SK-N-MC (cell line): ENCODE measurements around the gene LY6G5C.

Source experiments
- EZH2 ChIP-seq: fragments of 200-600 bp; sonication (generic); IDR thresholded peaks from one replicate; pipeline ENCODE4 v1.6.1; 2017; ENCODE audit warnings: antibody characterized with exemption
- POLR2AphosphoS5 ChIP-seq: IDR thresholded peaks from 2 replicates; pipeline ENCODE4 v1.6.1; 2012; ENCODE audit warnings: mild to moderate bottlenecking, low read depth, low read length, borderline replicate concordance

DNA sequence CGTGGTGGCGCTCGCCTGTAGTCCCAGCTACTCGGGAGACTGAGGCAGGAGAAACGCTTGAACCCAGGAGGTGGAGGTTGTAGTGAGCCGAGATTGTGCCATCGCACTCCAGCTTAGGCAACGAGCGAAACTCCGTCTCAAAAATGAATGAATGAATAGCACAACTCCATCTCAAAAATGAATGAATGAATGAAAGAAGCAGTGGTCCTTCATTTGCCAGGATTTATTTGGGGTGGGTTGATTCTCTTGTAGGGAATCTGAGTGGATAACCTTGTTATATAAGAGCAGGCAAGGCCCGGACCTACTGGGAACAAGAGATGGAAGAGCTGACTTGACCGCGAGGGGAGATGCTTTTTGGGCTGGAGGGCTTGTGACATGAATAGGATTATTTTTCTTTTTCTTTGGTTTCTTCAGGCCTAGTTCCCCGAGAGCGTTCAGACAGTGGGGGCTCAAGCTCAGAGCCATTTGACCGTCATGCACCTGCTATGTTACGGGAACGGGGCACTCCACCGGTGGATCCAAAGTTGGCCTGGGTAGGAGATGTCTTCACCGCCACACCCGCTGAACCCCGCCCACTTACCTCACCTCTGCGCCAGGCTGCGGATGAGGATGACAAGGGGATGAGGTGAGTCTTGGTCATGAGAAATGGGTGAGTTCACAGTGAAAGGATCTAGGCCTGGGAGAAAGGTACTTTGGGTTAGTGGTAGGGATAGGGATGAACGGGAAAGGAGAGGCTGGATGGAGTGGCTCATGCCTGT, 50.5 kb downstream of the LY6G5C start:
- TF ChIP-seq EZH2 (no peak), POLR2AphosphoS5 (0 out of 2 replicates have a peak, but pooled peaks have one; percentile 13)
